ENCODE measurements around the gene SGO2. TPM values are rescaled to one million over a fixed set of nuclear protein-coding genes. Genes with fewer than 3 reads are reported as not detected.
"Not testable (repeated sequence)": the region's sequence is repeated elsewhere in the genome, so short reads cannot be mapped to it uniquely, and the experiment has no call there.

The SGO2 gene
- total RNA-seq, 1 donor from 2014 or later = 1.3 TPM

DNA sequence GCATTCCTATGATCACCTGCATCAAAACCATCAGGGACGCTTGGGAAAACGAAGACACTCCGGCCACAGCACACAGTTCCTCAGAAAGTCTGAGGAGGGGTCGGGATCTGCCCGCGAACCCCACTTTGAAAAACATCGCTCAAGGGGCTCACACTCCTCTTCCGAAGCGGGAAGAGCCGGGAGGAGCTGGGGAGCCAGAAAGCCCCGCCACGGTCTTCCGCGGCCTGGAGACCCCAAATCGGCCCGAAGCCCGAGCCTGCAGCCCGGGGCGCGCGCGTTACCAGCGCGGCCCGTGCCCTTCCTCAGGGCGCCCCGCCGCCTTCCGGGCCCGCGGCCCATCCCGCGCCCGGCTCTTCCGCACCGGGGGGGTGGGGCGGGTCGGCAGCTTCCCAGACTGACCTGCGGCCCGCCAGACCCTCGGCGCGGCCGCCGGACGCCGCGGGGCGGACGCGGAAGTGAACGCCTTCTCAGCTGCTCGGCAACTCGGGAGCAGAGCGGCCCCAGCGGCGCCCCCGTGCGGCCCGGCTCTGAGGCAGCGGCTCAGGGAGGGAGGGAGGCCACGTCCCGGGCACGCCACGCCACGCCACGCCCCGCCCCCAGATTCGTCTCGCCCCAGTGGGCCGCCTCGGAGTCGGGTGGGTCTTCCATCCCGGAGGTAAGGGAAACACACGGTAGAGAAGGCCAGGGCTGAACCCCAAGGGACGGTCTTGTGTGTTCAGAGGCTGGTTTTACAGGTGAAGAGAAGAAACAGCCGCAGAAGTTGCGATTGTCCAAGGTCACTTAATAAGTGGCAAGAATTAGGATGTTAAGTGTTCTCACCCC, 16.2 kb upstream of the SGO2 start, which contains the start of gene KCTD18:
Gene KCTD18 (minus strand): TSS at position 457 of the 822 bp plus-strand sequence. CDS start 3,052 bp downstream, outside the sequence.
- intact Hi-C loops (cut with DNase I) = no loop called here
- DNase-seq (peak; percentile 97), ATAC-seq (ENCODE audit: poor library complexity) (peak; percentile 99)

DNA sequence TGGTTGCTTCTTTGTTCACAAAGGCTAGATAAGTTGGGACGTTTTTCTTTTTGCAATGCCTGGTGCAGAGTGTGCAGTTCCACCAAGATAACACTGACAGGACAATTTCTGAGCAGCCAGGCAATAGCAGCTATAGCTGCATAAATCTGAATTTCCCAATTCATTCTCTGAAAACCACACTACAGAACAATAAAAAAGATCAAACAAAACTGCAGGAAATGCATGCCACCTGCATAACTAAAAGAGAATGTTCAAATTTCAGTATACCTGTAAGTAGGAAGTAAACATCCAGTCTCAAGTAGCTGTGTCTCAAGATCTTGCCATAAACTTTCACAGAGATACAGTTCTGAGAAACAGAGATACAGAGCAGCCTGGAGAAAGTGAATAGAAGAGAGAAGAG, 10.9 kb upstream of the SGO2 start:
- intact Hi-C loops (cut with DNase I) = no loop called here
- DNase-seq = no peak
- no peak for ATAC-seq (ENCODE audit: poor library complexity)

DNA sequence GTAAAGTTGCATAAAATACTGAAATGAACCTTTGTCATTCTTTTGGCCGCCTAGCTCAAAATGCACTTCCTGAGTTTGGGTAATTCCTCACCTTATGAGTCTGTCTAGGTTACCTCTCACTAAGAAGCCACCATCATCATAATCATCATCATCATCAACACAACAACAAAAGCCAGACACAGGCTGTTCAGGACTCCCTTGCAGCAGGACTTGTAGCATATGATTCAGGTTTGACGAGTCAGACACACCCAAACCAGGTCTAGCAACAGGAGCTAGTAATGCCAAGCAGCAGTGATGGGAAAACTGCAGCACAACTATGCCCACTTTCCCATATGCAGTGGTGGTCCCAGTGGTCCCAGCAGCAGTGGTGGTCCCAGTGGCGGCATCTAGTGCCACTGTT, 2.8 kb upstream of the SGO2 start:
- intact Hi-C loops (cut with DNase I) = no loop called here
- ATAC-seq (ENCODE audit: poor library complexity) (no peak), DNase-seq (no peak)

DNA sequence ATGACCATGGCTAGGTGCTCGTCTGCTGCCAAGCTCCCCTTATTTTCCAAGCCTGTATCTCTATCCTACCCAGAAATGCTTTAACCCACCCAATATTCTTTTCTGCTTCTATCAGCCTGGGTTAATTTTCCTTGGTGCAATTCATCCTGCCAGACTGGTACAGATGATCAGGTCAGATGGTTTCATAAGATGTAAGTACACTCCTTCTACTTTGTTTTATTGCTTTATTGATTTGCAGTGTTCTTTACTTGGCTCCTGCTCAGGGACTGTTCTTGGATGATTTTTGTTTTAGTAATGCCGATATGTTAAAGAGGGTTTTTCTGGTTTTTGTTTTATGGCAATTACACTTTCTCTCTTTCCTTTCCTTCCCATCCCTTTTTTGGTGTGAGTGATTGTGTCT, 2.4 kb upstream of the SGO2 start:
- intact Hi-C loops (cut with DNase I) = no loop called here
- DNase-seq = no peak
- no peak for ATAC-seq (ENCODE audit: poor library complexity)

DNA sequence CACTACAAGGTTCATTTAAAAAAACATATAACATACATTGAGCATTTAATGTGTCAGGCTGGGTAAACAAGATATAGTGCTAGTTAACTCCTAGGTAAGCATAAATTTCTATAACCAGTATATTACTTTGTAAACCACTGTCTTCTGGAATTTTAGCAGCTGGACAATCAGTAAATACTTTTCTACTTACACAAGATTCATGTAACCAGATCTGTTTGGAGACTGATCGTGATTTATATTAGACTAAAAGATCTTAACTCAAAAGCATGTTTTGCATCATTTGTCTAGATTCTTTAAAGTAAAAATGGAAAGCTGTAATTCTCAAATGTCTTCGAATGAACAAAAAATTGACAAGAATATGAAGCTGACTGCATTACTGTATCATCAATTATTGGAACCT, 941 bp upstream of the SGO2 start:
- no peak for ATAC-seq (ENCODE audit: poor library complexity)
- intact Hi-C loops (cut with DNase I) = no loop called here

DNA sequence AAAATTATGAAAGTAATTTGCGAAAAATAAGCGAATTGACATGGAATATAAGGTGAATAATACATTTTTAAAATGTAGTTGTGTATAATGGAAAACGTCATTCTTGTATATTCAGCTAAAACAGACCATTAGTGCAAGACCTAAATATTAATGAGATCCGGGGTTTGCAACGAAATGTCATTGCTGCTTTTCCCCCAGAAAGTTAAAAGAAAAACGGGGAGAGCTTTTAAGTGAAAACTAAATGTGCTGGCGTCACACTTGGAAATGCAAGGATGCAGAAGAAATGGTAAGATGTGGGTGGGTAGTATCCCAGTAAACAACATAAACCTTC, 491 bp upstream of the SGO2 start:
- intact Hi-C loops (cut with DNase I) = no loop called here
- ATAC-seq (ENCODE audit: poor library complexity) (no peak), DNase-seq (no peak)

More for the DNA sequence above, 941 bp upstream of the SGO2 start:
- no peak for DNase-seq

DNA sequence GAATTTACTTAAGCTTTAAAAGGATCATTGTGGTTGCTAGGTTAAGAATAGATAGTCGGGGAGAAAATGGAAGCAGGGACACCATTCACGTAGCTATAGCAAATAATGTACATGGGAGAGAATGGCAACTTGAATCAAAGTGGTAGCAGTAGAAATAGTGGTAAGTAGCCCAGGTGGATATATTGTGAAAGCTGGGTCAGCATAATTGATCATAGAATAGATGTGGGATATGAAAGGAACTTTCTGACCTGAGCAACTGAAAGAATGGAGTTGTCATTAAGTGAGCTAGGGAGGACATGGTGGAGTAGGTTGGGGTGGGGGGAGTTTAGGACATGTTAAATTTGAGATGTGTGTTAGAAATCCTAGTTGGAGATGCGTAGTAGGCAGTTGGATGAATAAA, 2.2 kb downstream of the SGO2 start:
- no peak for DNase-seq
- intact Hi-C loops (cut with DNase I) = no loop called here
- no peak for ATAC-seq (ENCODE audit: poor library complexity)

DNA sequence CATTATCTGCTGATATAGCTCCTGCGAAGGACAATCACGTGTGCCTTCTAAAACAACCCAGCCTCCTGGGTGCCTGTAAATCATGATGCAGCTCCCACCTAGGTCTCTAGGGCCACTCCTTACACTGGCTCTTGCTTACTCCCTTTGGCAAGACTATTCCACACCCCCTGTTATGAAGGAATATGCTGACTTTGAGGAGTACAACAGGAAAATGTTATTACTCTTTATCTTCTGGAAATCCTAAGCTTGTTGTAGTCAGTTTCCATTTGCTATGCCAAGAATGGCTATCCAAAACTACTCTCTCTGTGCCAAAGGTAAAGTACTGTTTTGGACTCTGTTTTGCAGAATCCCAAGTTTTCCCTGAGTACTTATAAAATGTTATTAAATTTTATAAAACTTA, 7.7 kb downstream of the SGO2 start:
- no peak for ATAC-seq (ENCODE audit: poor library complexity)
- no peak for DNase-seq
- intact Hi-C loops (cut with DNase I) = no loop called here

DNA sequence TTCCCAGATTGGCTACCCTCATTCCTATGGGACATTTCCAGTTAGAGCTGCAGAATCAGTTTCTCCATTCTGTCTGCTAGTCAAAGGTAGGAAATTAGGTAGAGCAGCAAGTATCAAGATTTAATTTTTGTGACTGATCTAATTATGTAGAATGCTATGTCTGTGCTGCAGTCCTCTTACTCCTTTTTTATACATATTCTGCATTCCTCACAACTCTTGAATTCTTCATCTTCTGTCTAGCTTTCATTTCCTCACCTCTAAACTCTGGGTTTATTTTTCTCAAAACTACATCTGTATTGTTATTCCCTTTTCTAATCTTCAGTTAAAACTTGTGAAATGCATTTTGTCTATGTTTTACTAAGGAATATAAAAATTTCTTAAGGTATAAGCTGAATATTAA, 8.6 kb downstream of the SGO2 start:
- intact Hi-C loops (cut with DNase I) = no loop called here
- ATAC-seq (ENCODE audit: poor library complexity) (no peak), DNase-seq (no peak)

DNA sequence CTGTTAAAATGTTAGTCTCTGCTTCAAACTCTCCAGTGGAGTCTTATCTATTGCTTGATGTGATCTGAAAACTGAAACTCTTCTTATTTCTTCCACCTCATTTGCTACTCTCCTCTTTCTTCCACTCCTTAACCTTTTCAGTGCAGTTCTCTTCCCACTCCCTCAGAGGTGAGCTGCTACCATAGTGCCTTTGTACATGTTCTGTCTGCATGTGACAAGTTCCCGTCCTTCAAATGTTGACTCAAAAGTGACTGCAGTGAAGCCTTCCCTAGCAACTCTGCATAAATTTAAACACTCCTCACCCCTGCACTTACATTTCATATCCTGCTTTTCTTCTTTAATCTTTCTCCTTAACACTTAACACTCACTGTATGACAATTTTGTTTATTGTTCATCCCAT, 12.1 kb downstream of the SGO2 start:
- DNase-seq (no peak), ATAC-seq (ENCODE audit: poor library complexity) (no peak)
- intact Hi-C loops (cut with DNase I) = no loop called here

DNA sequence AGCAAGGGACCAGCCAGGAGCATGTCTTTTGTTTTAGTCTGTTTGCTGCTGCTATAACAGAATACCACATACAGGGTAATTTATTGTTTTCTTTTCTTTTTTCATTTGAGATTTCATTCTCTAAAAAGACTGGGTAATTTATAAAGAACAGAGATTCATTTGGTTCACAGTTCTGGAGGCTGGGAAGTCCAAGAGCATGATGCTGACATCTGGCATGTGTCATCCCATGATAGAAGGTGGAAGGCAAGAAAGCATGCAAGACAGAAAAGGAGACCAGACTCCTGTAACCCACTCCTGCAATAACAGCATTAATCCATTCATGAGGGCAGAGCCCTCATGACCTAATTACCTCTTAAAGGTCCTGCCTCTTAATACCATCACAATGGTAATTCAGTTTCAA, 14.8 kb downstream of the SGO2 start:
- intact Hi-C loops (cut with DNase I) = no loop called here
- DNase-seq (no peak), ATAC-seq (ENCODE audit: poor library complexity) (no peak)

DNA sequence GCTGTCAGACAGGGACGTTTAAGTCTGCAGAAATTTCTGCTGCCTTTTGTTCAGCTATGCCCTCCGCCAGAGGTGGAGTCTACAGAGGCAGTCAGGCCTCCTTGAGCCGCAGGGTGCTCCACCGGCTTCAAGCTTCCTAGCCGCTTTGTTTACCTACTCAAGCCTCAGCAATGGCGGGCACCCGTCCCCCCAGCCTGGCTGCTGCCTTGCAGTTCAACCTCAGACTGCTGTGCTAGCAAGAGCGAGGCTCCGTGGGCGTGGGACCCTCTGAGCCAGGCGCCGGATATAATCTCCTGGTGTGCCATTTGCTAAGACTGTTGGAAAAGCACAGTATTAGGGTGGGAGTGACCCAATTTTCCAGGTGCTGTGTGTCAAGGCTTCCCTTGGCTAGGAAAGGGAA, 40.6 kb downstream of the SGO2 start:
- ATAC-seq (ENCODE audit: poor library complexity); DNase-seq; intact Hi-C loops (cut with DNase I): not testable (repeated sequence)

DNA sequence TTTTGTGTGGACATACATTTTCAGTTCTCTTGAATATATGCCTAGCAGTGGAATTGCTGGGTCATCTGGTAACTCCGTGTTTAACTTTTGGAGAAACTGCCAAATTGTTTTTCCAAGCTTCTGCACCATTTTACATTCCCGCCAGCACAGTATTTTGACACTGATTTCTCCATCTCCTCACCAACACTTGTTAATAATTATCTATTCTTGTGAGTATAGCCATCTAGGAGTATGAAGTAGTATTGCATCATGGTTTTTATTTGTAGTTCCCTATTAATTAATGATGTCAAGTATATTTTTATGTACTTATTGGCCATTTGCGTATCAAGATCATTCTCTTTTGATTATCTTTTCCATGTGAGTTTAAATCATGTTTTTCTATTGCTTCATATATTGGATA, 41.9 kb downstream of the SGO2 start:
- intact Hi-C loops (cut with DNase I) = no loop called here
- DNase-seq (no peak), ATAC-seq (ENCODE audit: poor library complexity) (no peak)

DNA sequence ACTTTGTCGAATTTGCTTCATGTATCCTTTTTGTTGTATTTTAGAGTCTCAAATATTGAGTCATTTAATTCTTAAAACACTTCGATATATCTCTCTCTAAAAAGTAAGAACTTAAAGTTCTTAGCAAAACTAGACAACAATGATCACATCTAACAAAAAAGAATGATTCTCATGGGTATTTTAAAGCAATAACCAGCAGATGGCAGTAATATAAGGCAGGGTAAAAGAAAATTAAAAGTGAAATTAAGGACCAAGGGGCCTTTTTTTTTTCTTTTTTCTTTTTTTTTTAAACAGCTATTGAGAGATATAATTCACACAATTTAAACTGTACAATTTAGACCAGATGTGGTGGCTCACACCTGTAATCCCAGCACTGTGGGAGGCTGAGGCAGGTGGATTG, 50.0 kb downstream of the SGO2 start:
- intact Hi-C loops (cut with DNase I) = loop anchor here (5.0 kb wide), 1 partner anchor 126 kb away; no protein-coding TSS in a partner anchor
- no peak for ATAC-seq (ENCODE audit: poor library complexity)
- no peak for DNase-seq

DNA sequence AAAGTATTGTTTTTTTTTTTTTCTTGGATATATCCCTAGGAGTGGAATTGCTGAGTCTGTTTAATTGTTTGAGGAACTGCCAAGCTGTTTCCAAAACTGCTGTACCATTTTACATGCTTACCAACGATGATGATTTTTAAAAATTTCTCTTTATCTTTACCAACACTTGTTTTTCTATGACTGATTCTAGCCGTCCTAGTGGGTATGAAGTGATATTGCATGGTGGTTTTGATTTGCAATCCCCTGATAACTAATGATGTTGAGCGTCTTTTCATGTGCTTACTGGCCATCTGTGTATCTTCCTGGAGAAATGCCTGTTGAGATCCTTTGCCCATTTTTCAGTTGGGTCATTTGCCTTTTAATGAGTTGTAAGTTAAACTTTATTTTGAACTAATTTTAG, 51.0 kb downstream of the SGO2 start:
- intact Hi-C loops (cut with DNase I) = loop anchor here (5.0 kb wide), 1 partner anchor 125 kb away; no protein-coding TSS in a partner anchor
- no peak for DNase-seq
- no peak for ATAC-seq (ENCODE audit: poor library complexity)

DNA sequence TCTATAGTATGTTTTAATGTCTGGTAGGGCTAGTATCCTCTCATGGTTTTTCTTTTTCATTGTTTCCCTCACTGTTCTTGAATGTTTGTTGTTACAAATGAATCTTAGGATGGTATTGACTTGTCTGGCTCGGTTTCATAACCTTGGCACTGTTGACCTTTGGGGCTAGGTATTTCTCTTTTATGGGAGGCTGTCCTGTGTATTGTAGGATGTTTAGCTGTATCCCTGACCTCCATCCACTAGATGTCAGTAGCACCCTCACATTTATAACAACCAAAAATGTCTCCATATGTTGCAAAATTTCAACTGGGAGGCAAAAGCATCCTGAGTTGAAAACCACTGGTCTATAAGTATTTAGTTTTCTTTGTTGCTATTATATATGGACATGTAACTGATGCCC, 52.8 kb downstream of the SGO2 start:
- intact Hi-C loops (cut with DNase I) = loop anchor here (5.0 kb wide), 1 partner anchor 124 kb away; no protein-coding TSS in a partner anchor
- DNase-seq (no peak), ATAC-seq (ENCODE audit: poor library complexity) (no peak)

DNA sequence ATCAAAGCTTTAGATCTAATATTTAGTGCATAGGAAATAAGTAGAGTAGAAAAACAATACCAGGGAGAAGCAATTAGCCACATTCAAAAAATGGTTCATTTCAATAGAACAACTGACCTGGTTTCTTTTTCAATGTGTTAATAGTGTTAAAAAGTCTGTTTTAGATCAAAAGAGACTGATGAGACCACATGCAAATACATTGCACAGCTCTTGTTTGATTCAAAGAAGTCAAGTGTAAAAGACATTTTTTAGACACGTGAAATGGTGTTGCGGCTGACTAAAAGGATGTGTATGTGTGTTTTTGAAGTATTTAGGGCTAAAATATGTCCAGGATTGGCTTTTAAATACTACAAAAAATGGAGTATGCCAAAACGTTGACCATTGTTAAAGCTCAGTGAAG, 58.6 kb downstream of the SGO2 start:
- ATAC-seq (ENCODE audit: poor library complexity) (no peak), DNase-seq (no peak)
- intact Hi-C loops (cut with DNase I) = no loop called here

DNA sequence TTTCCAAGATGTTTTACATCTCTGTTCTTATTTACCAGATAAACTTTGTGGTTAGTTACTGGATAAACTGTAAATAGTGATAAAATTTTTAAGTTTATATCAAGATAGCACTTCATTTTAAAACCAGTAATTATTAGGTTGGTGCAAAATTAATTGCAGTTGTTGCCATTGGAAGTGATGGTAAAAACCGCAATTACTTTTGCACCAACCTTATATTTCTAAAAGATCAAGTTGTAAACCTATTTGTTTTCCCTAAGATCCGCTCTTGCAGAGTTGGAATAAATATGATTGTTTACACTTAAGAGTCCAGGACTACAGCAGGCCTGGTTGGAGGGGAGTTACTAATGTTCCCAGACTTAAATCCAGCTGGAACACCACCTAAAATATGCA, 59.3 kb downstream of the SGO2 start:
- DNase-seq = no peak
- intact Hi-C loops (cut with DNase I) = no loop called here
- no peak for ATAC-seq (ENCODE audit: poor library complexity)

DNA sequence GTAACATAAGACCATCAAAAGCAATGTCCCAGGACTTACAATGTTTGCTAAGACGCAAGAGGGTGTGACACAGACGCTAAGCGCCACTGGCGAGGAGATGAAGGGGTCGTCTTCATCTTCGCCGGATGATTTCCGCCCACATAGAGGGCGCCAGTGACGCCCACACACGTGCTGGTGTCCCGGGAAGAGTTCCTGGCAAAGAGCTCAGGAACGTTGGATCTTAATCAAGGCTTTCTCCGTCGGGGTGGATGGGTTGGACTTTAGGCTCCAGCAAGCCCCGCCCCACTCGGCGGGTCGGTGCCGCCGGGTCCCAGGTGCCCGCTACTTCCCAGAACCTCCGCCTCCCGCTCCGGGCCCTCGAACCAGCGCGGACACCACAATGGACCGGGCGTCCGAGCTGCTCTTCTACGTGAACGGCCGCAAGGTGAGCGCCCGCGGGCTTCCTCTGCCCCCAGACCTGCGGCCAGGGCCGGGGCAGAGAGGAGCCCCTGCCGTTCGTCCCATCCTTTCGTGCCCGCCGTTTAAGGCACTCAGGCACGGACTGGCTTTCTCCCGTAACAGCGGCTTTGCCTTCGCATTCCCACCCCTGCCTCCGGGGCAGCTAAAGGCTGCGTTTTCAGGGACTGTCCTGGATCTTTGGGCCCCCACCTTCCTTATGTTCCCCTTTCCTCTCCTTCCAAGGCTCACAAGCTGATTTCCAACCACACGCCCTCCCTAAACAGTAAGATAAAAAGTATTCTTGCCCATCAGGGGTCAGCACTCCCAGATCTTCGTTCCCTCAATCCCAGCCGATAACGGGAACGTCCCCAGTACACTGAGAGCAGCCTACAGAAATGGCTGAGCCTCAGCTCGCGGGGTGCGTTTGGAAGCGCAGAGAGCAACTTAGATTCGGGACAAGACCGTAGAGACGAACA, 60.0 kb downstream of the SGO2 start, which contains the start of gene AOX1:
Gene AOX1 (plus strand): TSS at position 285 of the 914 bp plus-strand sequence. CDS start 95 bp downstream, at position 380.
- intact Hi-C loops (cut with DNase I) = no loop called here
- ATAC-seq (ENCODE audit: poor library complexity) (peak; percentile 85), DNase-seq (peak; percentile 83)

DNA sequence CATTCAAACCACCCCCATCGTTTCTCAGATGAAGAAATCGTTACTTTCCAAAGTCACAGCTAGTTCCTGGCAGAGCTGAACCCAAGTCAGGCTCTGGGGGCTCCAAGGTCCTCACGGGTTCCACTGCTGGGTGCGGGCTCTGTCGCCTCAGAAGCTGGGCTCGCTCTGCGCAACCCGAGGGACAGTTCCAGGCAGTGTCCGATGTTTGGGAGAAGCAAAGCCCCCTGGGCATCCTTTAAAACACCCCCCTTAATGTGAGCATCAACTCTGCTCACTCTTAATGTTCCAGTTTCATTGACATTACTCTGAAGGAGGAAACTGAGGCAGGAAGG, 60.6 kb downstream of the SGO2 start:
- DNase-seq (no peak), ATAC-seq (ENCODE audit: poor library complexity) (no peak)
- intact Hi-C loops (cut with DNase I) = no loop called here

Data from Right ventricle myocardium superior (tissue), 1 donor.